Activated naive CD8-positive, alpha-beta T cell (primary cell): ENCODE data around the gene CHIC2.

Experiments
- H3K27ac Mint-ChIP-seq: one replicate; pipeline ENCODE4 v1.8.0; 2021; ENCODE audit warnings: mixed read lengths
- H3K27me3 Mint-ChIP-seq: one replicate; pipeline ENCODE4 v1.8.0; 2021; ENCODE audit warnings: mixed read lengths
- H3K36me3 Mint-ChIP-seq: one replicate; pipeline ENCODE4 v1.8.0; 2021; ENCODE audit warnings: mixed read lengths
- H3K4me1 Mint-ChIP-seq: one replicate; pipeline ENCODE4 v1.8.0; 2021; ENCODE audit warnings: low read depth, mixed read lengths
- H3K4me3 Mint-ChIP-seq: one replicate; pipeline ENCODE4 v1.8.0; 2021; ENCODE audit warnings: mild to moderate bottlenecking, mixed read lengths
- H3K9me3 Mint-ChIP-seq: one replicate; pipeline ENCODE4 v1.8.0; 2021; ENCODE audit warnings: low read depth, mixed read lengths

The CHIC2 gene

GRCh38 chr4:54076673-54077072, 12.3 kb upstream of the CHIC2 start:
- no peaks in the 10 kb centered on the region for H3K4me1 Mint-ChIP-seq
- H3K36me3 Mint-ChIP-seq, result no peaks in the 10 kb centered on the region
- H3K4me3 Mint-ChIP-seq, result no peak overlapping the region
- no peaks in the 10 kb centered on the region for H3K9me3 Mint-ChIP-seq
- no peaks in the 10 kb centered on the region for H3K27me3 Mint-ChIP-seq
- no peak overlapping the region for H3K27ac Mint-ChIP-seq

- H3K27ac Mint-ChIP-seq, result no peak overlapping the region
- no peaks in the 10 kb centered on the region for H3K36me3 Mint-ChIP-seq
- H3K4me1 Mint-ChIP-seq, result no peaks in the 10 kb centered on the region
- H3K4me3 Mint-ChIP-seq, result no peak overlapping the region
- peaks cover 2% of the 10 kb centered on the region for H3K27me3 Mint-ChIP-seq
- no peaks in the 10 kb centered on the region for H3K9me3 Mint-ChIP-seq
These were observed 10.0 kb upstream of the CHIC2 start for GRCh38 chr4:54074381-54074780.

GRCh38 chr4:54073271-54073880, 9.0 kb upstream of the CHIC2 start:
- Mint-ChIP-seq H3K27ac (no peak overlapping the region), H3K9me3 (no peaks in the 10 kb centered on the region), H3K27me3 (peaks cover 2% of the 10 kb centered on the region), H3K4me3 (no peak overlapping the region), H3K36me3 (no peaks in the 10 kb centered on the region), H3K4me1 (no peaks in the 10 kb centered on the region)

GRCh38 chr4:54067166-54067565, 2.8 kb upstream of the CHIC2 start:
- H3K4me1 Mint-ChIP-seq, result peaks cover 21% of the 10 kb centered on the region
- H3K27me3 Mint-ChIP-seq, result peaks cover 2% of the 10 kb centered on the region
- no peaks in the 10 kb centered on the region for H3K9me3 Mint-ChIP-seq
- H3K4me3 Mint-ChIP-seq, result no peak overlapping the region
- no peaks in the 10 kb centered on the region for H3K36me3 Mint-ChIP-seq
- no peak overlapping the region for H3K27ac Mint-ChIP-seq

GRCh38 chr4:54066718-54067129, 2.3 kb upstream of the CHIC2 start:
- H3K27me3 Mint-ChIP-seq, result peaks cover 2% of the 10 kb centered on the region
- peak overlapping the region; percentile 54 for H3K27ac Mint-ChIP-seq
- no peaks in the 10 kb centered on the region for H3K9me3 Mint-ChIP-seq
- no peaks in the 10 kb centered on the region for H3K36me3 Mint-ChIP-seq
- peaks cover 25% of the 10 kb centered on the region for H3K4me1 Mint-ChIP-seq
- no peak overlapping the region for H3K4me3 Mint-ChIP-seq

- no peaks in the 10 kb centered on the region for H3K9me3 Mint-ChIP-seq
- H3K27me3 Mint-ChIP-seq, result peaks cover 2% of the 10 kb centered on the region
- no peaks in the 10 kb centered on the region for H3K36me3 Mint-ChIP-seq
- H3K4me1 Mint-ChIP-seq, result peaks cover 31% of the 10 kb centered on the region
- no peak overlapping the region for H3K27ac Mint-ChIP-seq
- peak overlapping the region; percentile 86 for H3K4me3 Mint-ChIP-seq
These were observed 1.6 kb upstream of the CHIC2 start for GRCh38 chr4:54066088-54066415.

- peak overlapping the region; percentile 76 for H3K27ac Mint-ChIP-seq
- no peaks in the 10 kb centered on the region for H3K36me3 Mint-ChIP-seq
- H3K4me3 Mint-ChIP-seq, result peak overlapping the region; percentile 86
- no peaks in the 10 kb centered on the region for H3K9me3 Mint-ChIP-seq
- H3K27me3 Mint-ChIP-seq, result peaks cover 2% of the 10 kb centered on the region
- H3K4me1 Mint-ChIP-seq, result peaks cover 37% of the 10 kb centered on the region
These were observed 1.1 kb upstream of the CHIC2 start for GRCh38 chr4:54065282-54066087.

- Mint-ChIP-seq H3K27ac (peak overlapping the region; percentile 89), H3K4me3 (peak overlapping the region; percentile 90), H3K4me1 (peaks cover 53% of the 10 kb centered on the region), H3K27me3 (no peaks in the 10 kb centered on the region), H3K9me3 (no peaks in the 10 kb centered on the region), H3K36me3 (no peaks in the 10 kb centered on the region)
These were observed 578 bp downstream of the CHIC2 start for GRCh38 chr4:54063737-54064316.

- Mint-ChIP-seq H3K27me3 (no peaks in the 10 kb centered on the region), H3K36me3 (no peaks in the 10 kb centered on the region), H3K9me3 (no peaks in the 10 kb centered on the region), H3K4me3 (peak overlapping the region; percentile 90), H3K4me1 (peaks cover 56% of the 10 kb centered on the region), H3K27ac (peak overlapping the region; percentile 89)
These were observed 1.2 kb downstream of the CHIC2 start for GRCh38 chr4:54063229-54063628.

GRCh38 chr4:54062392-54062791, 2.0 kb downstream of the CHIC2 start:
- Mint-ChIP-seq H3K4me3 (peak overlapping the region; percentile 90), H3K4me1 (peaks cover 64% of the 10 kb centered on the region), H3K36me3 (no peaks in the 10 kb centered on the region), H3K27me3 (no peaks in the 10 kb centered on the region), H3K27ac (peak overlapping the region; percentile 89), H3K9me3 (no peaks in the 10 kb centered on the region)

- peaks cover 69% of the 10 kb centered on the region for H3K4me1 Mint-ChIP-seq
- no peaks in the 10 kb centered on the region for H3K9me3 Mint-ChIP-seq
- no peaks in the 10 kb centered on the region for H3K36me3 Mint-ChIP-seq
- H3K27me3 Mint-ChIP-seq, result no peaks in the 10 kb centered on the region
- peak overlapping the region; percentile 90 for H3K4me3 Mint-ChIP-seq
- H3K27ac Mint-ChIP-seq, result peak overlapping the region; percentile 87
These were observed 2.5 kb downstream of the CHIC2 start for GRCh38 chr4:54061873-54062272.

GRCh38 chr4:54061067-54061466, 3.3 kb downstream of the CHIC2 start:
- Mint-ChIP-seq H3K36me3 (no peaks in the 10 kb centered on the region), H3K4me3 (peak overlapping the region; percentile 90), H3K9me3 (no peaks in the 10 kb centered on the region), H3K4me1 (peaks cover 77% of the 10 kb centered on the region), H3K27me3 (no peaks in the 10 kb centered on the region), H3K27ac (peak overlapping the region; percentile 82)

GRCh38 chr4:54060116-54060515, 4.3 kb downstream of the CHIC2 start:
- Mint-ChIP-seq H3K9me3 (no peaks in the 10 kb centered on the region), H3K27ac (peak overlapping the region; percentile 82), H3K27me3 (no peaks in the 10 kb centered on the region), H3K4me3 (peak overlapping the region; percentile 70), H3K4me1 (peaks cover 75% of the 10 kb centered on the region), H3K36me3 (peaks cover 5% of the 10 kb centered on the region)

GRCh38 chr4:54058171-54058570, 6.2 kb downstream of the CHIC2 start:
- Mint-ChIP-seq H3K4me3 (peak overlapping the region; percentile 78), H3K36me3 (peaks cover 6% of the 10 kb centered on the region), H3K27ac (peak overlapping the region; percentile 79), H3K27me3 (no peaks in the 10 kb centered on the region), H3K9me3 (no peaks in the 10 kb centered on the region), H3K4me1 (peaks cover 81% of the 10 kb centered on the region)

- H3K27me3 Mint-ChIP-seq, result no peaks in the 10 kb centered on the region
- H3K27ac Mint-ChIP-seq, result peak overlapping the region; percentile 75
- H3K9me3 Mint-ChIP-seq, result no peaks in the 10 kb centered on the region
- H3K36me3 Mint-ChIP-seq, result peaks cover 6% of the 10 kb centered on the region
- H3K4me1 Mint-ChIP-seq, result peaks cover 74% of the 10 kb centered on the region
- H3K4me3 Mint-ChIP-seq, result peak overlapping the region; percentile 78
These were observed 8.0 kb downstream of the CHIC2 start for GRCh38 chr4:54056360-54056759.
